Measurements from ENCODE around the gene APOBEC3C.
"Not testable (repeated sequence)": the region's sequence is repeated elsewhere in the genome, so short reads cannot be mapped to it uniquely, and the experiment has no call there.

APOBEC3C gene

GRCh38 chr22:39055658-39056057 lies 41.6 kb downstream of the APOBEC3C start:
- FAIRE-seq (peak; percentile 44), DNase-seq (ENCODE audit: low spot score) (no peak)

- FAIRE-seq; DNase-seq (ENCODE audit: low spot score): not testable (repeated sequence)
Observed at GRCh38 chr22:39061290-39061689, 47.2 kb downstream of the APOBEC3C start.

- FAIRE-seq; DNase-seq (ENCODE audit: low spot score): not testable (repeated sequence)
Observed at GRCh38 chr22:39061951-39062350, 47.9 kb downstream of the APOBEC3C start.

GRCh38 chr22:39063904-39064303 lies 49.8 kb downstream of the APOBEC3C start:
- DNase-seq (ENCODE audit: low spot score); FAIRE-seq: not testable (repeated sequence)

GRCh38 chr22:39066442-39067276 lies 52.6 kb downstream of the APOBEC3C start:
- FAIRE-seq; DNase-seq (ENCODE audit: low spot score): not testable (repeated sequence)

GRCh38 chr22:39068033-39068785 lies 54.2 kb downstream of the APOBEC3C start:
- FAIRE-seq, result no peak
- no peak for DNase-seq (ENCODE audit: low spot score)
